HG02970 (cell line): ENCODE results near the gene TAF8.

Experiments
- ATAC-seq: cut with Tn5 transposase; IDR thresholded peaks from one replicate; pipeline ENCODE4 v1.9.1; 2021; ENCODE audit warnings: mild to moderate bottlenecking, moderate library complexity, moderate number of reproducible peaks; ENCODE audit not compliant: unreplicated experiment, low FRiP score

Gene TAF8

DNA sequence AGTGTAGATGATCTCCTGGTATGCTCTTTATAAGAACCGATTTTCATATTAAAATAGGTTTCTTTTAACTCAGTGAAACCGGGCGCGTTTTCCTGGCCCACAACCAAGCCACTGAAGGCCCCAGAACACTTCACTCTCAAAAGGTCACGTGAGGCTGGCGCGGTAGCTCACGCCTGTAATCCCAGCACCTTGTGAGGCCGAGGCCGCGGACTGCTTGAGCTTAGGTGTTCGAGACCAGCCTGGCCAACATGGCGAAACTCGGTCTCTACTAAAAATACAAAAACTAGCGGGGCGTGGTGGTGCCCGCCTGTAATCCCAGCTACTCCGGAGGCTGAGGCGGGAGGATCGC lies 402 bp upstream of the TAF8 start:
- no peak for ATAC-seq

DNA sequence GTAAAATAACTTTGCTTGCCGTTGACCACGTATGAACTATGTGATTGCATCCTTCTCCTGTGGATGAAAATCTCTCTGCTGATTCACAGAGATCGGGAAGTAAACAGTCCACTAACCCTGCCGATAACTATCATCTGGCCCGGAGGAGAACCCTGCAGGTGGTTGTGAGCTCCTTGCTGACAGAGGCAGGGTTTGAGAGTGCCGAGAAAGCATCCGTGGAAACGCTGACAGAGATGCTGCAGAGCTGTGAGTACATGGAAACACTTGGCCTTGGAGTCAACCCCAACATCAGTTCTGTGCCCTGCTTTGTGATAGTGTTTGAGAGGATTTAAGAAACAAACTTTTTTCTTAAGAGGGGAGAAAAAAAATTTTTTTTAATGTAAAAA lies 937 bp downstream of the TAF8 start:
- no peak for ATAC-seq

DNA sequence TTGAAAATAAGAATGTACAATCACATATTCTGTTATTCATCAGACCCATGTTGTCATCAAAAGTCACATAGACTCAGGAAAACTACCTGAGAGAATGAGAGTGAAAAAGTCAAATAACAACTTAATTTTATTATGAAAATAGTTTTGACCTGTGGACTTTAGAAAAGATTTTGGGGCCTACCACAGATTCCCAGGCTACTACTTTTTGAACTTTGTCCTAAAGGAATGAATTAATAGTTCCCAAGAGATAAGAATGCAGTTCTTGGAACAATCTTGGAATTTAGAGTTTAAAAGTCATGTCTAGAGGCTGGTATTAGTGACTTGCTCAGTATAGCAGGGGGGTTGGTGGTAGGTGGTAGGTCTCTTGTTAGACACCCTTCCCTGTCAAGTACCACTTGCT lies 3.3 kb downstream of the TAF8 start:
- no peak for ATAC-seq

- ATAC-seq: no peak
Measured at GRCh38 chr6:42059743-42060142, 9.4 kb downstream of the TAF8 start.

DNA sequence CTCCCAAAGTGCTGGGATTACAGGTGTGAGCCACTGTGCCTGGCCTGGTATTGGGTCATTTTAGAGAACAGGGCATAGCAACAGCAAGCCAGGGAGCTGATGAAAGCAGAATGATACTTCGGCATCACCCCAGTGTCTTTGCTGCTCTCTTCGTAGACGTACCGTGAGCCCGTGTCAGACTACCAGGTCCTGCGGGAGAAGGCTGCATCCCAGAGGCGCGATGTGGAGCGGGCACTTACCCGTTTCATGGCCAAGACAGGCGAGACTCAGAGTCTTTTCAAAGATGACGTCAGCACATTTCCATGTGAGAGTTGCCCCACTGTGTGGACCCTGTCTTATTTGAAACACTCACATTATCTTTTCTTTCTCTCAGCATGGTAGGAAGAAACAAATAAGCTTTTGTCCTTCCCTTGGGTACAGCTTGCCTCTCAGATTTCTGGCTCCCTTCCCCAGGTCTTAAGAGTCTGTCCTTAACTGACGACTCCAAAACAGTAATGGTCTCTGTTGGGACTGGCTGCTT lies 15.9 kb downstream of the TAF8 start:
- no peak for ATAC-seq

GRCh38 chr6:42068173-42068572 lies 17.8 kb downstream of the TAF8 start:
- ATAC-seq: no peak

DNA sequence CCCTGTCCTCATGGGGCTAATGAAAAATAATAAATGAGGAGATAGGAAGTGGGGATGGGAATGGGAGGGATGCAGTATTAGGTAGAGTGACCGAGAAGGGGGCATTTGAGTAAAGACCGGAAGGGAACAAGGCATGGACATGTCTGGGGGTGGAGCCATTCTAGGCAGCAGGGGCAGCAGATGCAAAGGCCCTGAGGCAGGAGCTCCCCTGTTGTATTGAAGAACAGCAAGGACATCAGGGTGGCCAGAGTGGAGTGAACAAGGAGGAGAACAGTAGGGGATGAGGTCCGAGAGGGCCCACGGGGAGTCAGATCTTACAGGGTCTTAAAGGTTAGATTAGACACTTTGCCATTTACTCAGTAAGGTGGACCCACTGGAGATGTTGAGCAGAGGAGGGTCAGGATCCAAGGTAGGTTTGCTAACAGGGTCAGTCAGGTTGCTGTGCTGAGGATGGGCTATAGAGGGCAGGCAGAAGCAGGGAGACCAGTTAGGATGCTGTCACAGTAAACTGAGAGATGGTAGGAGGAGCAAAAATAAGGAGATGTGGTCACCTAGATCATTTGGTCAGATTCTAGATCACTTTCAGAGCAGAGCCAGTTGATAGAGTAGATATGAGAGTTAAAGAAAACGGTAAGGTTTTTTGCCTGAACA lies 18.7 kb downstream of the TAF8 start:
- ATAC-seq: no peak

- ATAC-seq: no peak
Measured at GRCh38 chr6:42071881-42072583, 21.7 kb downstream of the TAF8 start.

DNA sequence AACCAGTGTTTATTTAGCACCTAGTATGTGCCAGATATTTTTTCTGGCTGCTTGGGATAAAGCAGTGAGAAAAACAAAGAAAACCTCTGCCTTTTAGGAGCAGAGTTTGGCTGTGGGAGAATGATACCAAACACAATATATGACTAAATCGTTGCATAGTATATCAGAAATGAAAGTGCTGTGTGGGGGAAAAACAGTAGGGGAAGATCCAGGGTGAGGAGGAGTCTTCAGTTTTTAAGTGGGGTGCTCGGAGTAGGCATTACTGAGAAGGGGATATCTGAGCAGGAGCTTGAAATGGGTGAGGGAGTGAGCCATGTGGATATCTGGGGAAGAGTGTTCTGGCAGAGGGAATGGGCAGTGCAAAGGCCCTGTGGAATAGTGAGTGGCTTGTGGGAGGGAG lies 23.0 kb downstream of the TAF8 start:
- no peak for ATAC-seq

- no peak for ATAC-seq
Measured at GRCh38 chr6:42075159-42075838, 25.0 kb downstream of the TAF8 start.

- no peak for ATAC-seq
Measured at GRCh38 chr6:42078386-42078785, 28.1 kb downstream of the TAF8 start.

GRCh38 chr6:42079941-42080464 lies 29.7 kb downstream of the TAF8 start:
- ATAC-seq: no peak

DNA sequence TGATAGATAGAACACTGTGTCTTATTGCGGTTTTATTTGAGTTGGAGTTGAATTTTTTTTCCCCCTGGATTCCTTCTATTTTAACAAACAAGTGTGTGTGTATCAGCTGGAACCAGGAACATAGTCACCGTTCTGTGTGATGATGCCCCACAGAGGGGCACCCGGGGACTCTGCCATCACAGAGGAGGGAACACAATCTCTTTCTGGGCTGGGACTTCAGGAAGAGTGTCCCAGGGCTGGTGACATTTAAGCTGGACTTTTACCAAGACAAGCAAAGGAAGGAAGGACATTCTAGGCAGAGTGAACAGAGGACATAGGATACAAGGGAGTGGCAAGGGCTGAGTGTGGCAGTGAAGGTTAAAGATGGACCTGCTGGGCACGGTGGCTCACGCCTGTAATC lies 33.2 kb downstream of the TAF8 start:
- no peak for ATAC-seq

DNA sequence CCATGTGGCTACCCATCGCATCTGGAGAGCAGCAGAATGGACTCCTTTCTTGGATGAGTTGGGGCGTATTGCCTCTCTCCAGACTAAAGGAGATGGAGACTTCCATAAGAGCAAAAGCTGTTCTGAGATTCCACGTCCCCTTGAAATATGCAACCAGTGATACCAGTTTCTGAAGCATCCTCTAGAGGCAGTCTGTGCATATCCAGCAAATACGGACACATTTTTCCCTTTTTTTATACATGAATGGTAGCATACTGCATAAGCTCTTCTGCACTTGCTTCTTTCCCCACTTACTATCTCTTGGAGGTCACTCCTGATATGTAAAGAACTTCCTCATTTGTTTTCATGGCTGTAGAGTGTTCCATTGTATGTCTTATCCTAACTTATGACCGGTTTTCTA lies 34.6 kb downstream of the TAF8 start:
- no peak for ATAC-seq

DNA sequence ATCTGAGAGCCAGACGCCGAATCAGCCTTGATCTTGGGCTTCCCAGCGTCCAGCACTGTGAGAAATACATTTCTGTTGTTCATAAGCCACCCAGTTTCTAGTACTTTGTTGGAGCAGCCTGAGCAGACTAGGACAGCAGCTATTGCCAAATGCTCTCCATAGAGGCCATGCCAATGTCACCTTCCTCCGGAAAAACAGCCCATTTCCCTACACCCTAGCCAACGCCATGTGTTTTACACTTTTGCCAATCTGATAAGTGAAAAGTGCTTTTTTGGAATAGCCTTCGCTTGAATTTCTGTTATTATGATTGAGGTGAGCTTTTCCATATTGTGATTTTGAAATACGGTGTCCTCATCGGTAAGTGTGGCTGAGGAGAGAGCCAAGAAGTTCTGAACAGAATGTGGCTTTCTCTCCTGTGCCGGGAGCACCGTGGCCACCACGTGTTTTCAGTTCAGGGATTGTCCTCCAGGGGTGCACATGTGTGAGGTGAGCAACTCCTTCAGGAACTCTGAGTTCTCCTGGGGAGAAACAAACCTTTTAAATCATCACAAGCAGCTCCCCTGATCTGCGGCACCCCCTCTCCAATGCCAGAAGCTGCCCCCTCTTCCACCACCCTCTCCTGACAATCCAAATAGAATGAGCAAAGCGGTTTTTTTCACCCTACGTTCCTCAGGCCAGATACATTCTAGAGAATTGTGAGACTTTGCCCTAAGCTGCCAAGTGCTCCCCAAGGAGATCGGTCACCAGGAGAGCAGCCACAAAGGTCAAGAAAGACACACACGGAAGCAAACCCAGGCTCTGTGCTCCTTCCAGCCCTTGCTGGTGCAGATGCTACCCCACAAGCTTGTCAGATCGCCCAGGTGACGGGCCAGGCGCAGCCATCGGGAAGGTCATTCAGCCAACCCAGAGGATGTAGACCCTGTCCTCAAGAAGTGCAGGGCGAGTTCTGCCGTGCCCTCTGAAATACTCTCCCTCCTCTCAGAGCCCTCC lies 36.0 kb downstream of the TAF8 start:
- ATAC-seq: no peak

GRCh38 chr6:42088101-42088591 lies 37.8 kb downstream of the TAF8 start:
- no peak for ATAC-seq

- no peak for ATAC-seq
Measured at GRCh38 chr6:42090819-42091717, 40.7 kb downstream of the TAF8 start.

DNA sequence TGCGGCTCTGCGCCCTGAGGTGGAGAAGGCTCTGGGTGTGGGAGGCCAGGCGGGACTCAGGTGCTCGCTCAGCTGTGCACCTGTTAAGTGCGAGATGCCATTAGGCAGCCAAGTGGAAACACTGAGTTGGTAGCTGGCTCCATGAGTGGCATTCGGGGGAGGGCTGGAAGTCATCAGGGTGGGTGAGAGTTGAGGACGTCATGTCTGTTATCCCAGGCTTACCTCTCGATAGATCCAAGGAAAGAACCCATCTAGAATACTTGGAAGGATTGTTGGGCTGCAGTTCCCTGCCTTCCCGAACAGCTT lies 41.3 kb downstream of the TAF8 start:
- ATAC-seq: no peak

GRCh38 chr6:42093582-42094329 lies 43.4 kb downstream of the TAF8 start:
- ATAC-seq: no peak
